GM19324 (cell line): Measurements from ENCODE around the gene GDPD4.

Experiments used
- ATAC-seq: cut with Tn5 transposase; IDR thresholded peaks from one replicate; pipeline ENCODE4 v1.9.1; 2021; ENCODE audit warnings: mild to moderate bottlenecking, moderate library complexity; ENCODE audit not compliant: unreplicated experiment, low FRiP score

Gene GDPD4

GRCh38 chr11:77250881-77251640, 50.4 kb downstream of the GDPD4 start:
- no peak for ATAC-seq

- ATAC-seq = no peak
Observed at GRCh38 chr11:77249427-77249826, 52.1 kb downstream of the GDPD4 start.

- no peak for ATAC-seq
Observed at GRCh38 chr11:77244277-77245027, 57.0 kb downstream of the GDPD4 start.

- no peak for ATAC-seq
Observed at GRCh38 chr11:77236901-77237300, 64.6 kb downstream of the GDPD4 start.

- ATAC-seq = no peak
Observed at GRCh38 chr11:77233011-77233410, 68.5 kb downstream of the GDPD4 start.

GRCh38 chr11:77232242-77232641, 69.2 kb downstream of the GDPD4 start:
- no peak for ATAC-seq

- ATAC-seq = no peak
Observed at GRCh38 chr11:77231800-77232199, 69.7 kb downstream of the GDPD4 start.

GRCh38 chr11:77230878-77231605, 70.4 kb downstream of the GDPD4 start:
- ATAC-seq = no peak

- ATAC-seq = no peak
Observed at GRCh38 chr11:77223797-77224196, 77.7 kb downstream of the GDPD4 start.

- ATAC-seq = no peak
Observed at GRCh38 chr11:77217156-77217555, 84.3 kb downstream of the GDPD4 start.

- ATAC-seq = no peak
Observed at GRCh38 chr11:77215106-77215505, 86.4 kb downstream of the GDPD4 start.

GRCh38 chr11:77214557-77214956, 86.9 kb downstream of the GDPD4 start:
- ATAC-seq = no peak

GRCh38 chr11:77213589-77214428, 87.7 kb downstream of the GDPD4 start:
- no peak for ATAC-seq

GRCh38 chr11:77213029-77213579, 88.4 kb downstream of the GDPD4 start:
- ATAC-seq = no peak

GRCh38 chr11:77212314-77213007, 89.0 kb downstream of the GDPD4 start:
- no peak for ATAC-seq

GRCh38 chr11:77211594-77212251, 89.8 kb downstream of the GDPD4 start:
- ATAC-seq = no peak

- ATAC-seq = no peak
Observed at GRCh38 chr11:77211040-77211451, 90.4 kb downstream of the GDPD4 start.

- no peak for ATAC-seq
Observed at GRCh38 chr11:77209663-77210062, 91.8 kb downstream of the GDPD4 start.

GRCh38 chr11:77208535-77208934, 93.0 kb downstream of the GDPD4 start:
- ATAC-seq = no peak
